Measurements from ENCODE around the gene MALRD1.

DNA sequence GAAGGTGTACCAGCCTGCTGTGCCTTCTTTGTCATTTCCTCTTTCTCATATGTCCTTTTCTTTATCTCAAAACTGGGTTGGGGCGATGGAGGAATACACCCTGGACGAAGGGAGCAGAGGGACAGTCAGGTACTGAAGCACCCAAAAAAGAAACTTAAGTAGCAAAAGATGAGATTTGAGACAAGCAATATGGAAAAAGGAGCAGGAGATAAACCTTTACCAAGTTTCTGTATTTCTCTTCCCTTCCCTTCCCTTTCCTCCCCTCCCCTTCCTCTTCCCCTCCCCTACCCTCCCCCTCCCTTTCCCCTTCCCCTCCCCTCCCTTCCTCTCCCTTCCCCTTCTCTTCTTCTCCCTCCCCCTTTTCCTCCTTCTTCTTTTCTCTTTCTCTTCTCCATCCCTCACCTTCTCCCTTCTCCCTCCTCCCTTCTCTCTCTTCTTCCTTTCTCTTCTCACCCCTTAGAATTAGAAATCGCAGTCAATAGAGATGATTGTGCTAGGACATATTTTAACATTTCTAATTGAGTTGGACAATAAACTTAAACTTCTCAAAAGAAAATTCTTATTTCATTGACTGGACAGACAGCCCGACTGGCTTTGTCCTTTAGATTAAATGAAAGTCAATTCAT lies 652.9 kb downstream of the MALRD1 start:
- TF ChIP-seq CTCF (IDR thresholded peaks at IDR 0.05; ENCODE audit: poor library complexity) (no peak), EZH2phosphoT487 (IDR thresholded peaks at IDR 0.05; ENCODE audit: low read depth, severe bottlenecking, unreplicated experiment) (no peak), EZH2 (IDR thresholded peaks at IDR 0.05; ENCODE audit: borderline replicate concordance) (no peak)
